Measurements from ENCODE around the gene SCUBE2.

The SCUBE2 gene

GRCh38 chr11:9073466-9074225 is 17.8 kb downstream of the SCUBE2 start (continued):
- TF ChIP-seq ZBTB11 (tag by site-specific recombination; conservative IDR thresholded peaks at IDR 0.05; ENCODE audit: low read depth), result no peak
- TF ChIP-seq ZNF621 (tag by site-specific recombination; IDR thresholded peaks at IDR 0.05), result no peak
- TF ChIP-seq SP3 (tag by site-specific recombination; IDR thresholded peaks at IDR 0.05), result no peak
- TF ChIP-seq PBX3 (CRISPR knock-in tag; IDR thresholded peaks at IDR 0.05), result no peak
- TF ChIP-seq ZNF311 (tag by site-specific recombination; IDR thresholded peaks at IDR 0.05; ENCODE audit: borderline replicate concordance), result no peak
- no peak for TF ChIP-seq ZNF416 (tag by site-specific recombination; IDR thresholded peaks at IDR 0.05)

GRCh38 chr11:9072626-9073176 is 18.7 kb downstream of the SCUBE2 start:
- Histone ChIP-seq H3K9me3 (ENCODE audit: control insufficient read depth, insufficient read depth, low read depth, low read length) (no peaks in the 10 kb centered on the region), H3K4me3 (ENCODE audit: low read depth, low read length) (no peak overlapping the region), H3K27ac (ENCODE audit: extremely low read depth, low read depth, low read length) (no peak overlapping the region), H3K36me3 (ENCODE audit: control insufficient read depth in 2 of 2, insufficient read depth in 1 of 2, low read length in 2 of 2) (no peaks in the 10 kb centered on the region), H3K4me1 (ENCODE audit: control insufficient read depth, insufficient read depth, low read length) (no peaks in the 10 kb centered on the region)
- ChIA-PET POLR2A (no interaction called here), CTCF (interaction anchor here (0.6 kb wide), 1 partner anchor 52 kb away, joined by 3 read pairs; no protein-coding TSS in a partner anchor)
- TF ChIP-seq ZNF433 (tag by site-specific recombination; IDR thresholded peaks at IDR 0.05; ENCODE audit: low read depth) (no peak), ZNF660 (tag by site-specific recombination; IDR thresholded peaks at IDR 0.05) (no peak), ZNF211 (tag by site-specific recombination; IDR thresholded peaks at IDR 0.05; ENCODE audit: low read depth) (no peak), ZNF132 (tag by site-specific recombination; IDR thresholded peaks at IDR 0.05; ENCODE audit: borderline replicate concordance) (no peak), ZNF37A (tag by site-specific recombination; IDR thresholded peaks at IDR 0.05) (no peak), ZFP69B (tag by site-specific recombination; IDR thresholded peaks at IDR 0.05) (no peak), KLF7 (tag by site-specific recombination; IDR thresholded peaks at IDR 0.05; ENCODE audit: borderline replicate concordance) (no peak), ZNF114 (tag by site-specific recombination; IDR thresholded peaks at IDR 0.05) (no peak), ZNF10 (tag by site-specific recombination; IDR thresholded peaks at IDR 0.05) (no peak), ZNF560 (tag by site-specific recombination; IDR thresholded peaks at IDR 0.05; ENCODE audit: borderline replicate concordance) (no peak), ZNF302 (tag by site-specific recombination; IDR thresholded peaks at IDR 0.05; ENCODE audit: low read depth) (no peak), ZNF324 (tag by site-specific recombination; IDR thresholded peaks at IDR 0.05) (no peak), ZNF366 (tag by site-specific recombination; conservative IDR thresholded peaks at IDR 0.05) (no peak), ELK4 (IDR thresholded peaks at IDR 0.05; ENCODE audit: borderline replicate concordance, low read depth, low read length) (no peak)
